Adrenal gland (tissue), 12 donors: ENCODE results near the gene MYO9B. TPM values are rescaled to one million over a fixed set of nuclear protein-coding genes. Genes with fewer than 3 reads are reported as not detected.
A peak's percentile ranks its signal among the peaks of the same experiment; 100 is the strongest.

ENCODE experiments used
- DNase-seq, 7 donors: peaks; one replicate each; pipeline ENCODE4 v3.0.0-alpha.2; 2019 to 2020
- H3K27ac ChIP-seq, 5 donors: fragments of 200-600 bp; sonication (generic) in 4 of 5; 1 replicate in 3 of 5; 2 replicates in 2 of 5; pipeline versions ENCODE4 v1.5.1 to v1.8.0; 2016 to 2020; ENCODE audit warnings: mild to moderate bottlenecking in 1 of 5
- H3K27me3 ChIP-seq: fragments of 200-600 bp; 2 replicates; pipeline ENCODE4 v1.8.0; 2021
- H3K36me3 ChIP-seq, 2 donors: fragments of 200-600 bp; replicated peaks in 1 of 2; 1 replicate in 1 of 2; 2 replicates in 1 of 2; pipeline versions ENCODE4 v1.5.1 to v1.8.0; 2018 to 2022
- H3K4me1 ChIP-seq, 2 donors: fragments of 200-600 bp; replicated peaks in 1 of 2; 1 replicate in 1 of 2; 2 replicates in 1 of 2; pipeline versions ENCODE4 v1.5.1 to v1.8.0; 2018 to 2021
- H3K4me3 ChIP-seq, 4 donors: fragments of 200-600 bp; sonication (generic) in 3 of 4; one replicate each; pipeline ENCODE4 v1.5.1; 2016 to 2018
- H3K9me3 ChIP-seq, 3 donors: fragments of 200-600 bp; sonication (generic) in 1 of 3; replicated peaks in 1 of 3; 1 replicate in 2 of 3; 2 replicates in 1 of 3; pipeline versions ENCODE4 v1.5.1 to v1.8.0; 2016 to 2021
- CTCF ChIP-seq, 6 experiments: fragments of 450-650 bp in 4 of 6; fragments of 200-600 bp in 2 of 6; sonication (generic) in 1 of 6; IDR thresholded peaks; 1 replicate in 5 of 6; 2 replicates in 1 of 6; pipeline versions ENCODE4 v1.5.1 to v1.8.0; 2016 to 2021; ENCODE audit warnings: antibody characterized with exemption in 6 of 6, mild to moderate bottlenecking in 2 of 6, moderate library complexity in 1 of 6
- POLR2A ChIP-seq, 2 donors: fragments of 450-650 bp; IDR thresholded peaks; one replicate each; pipeline ENCODE4 v1.6.1; 2017; ENCODE audit warnings: antibody characterized with exemption in 2 of 2, mild to moderate bottlenecking in 2 of 2, moderate library complexity in 1 of 2
- WGBS, 4 donors: extraction: QIAGEN DNeasy Blood & Tissue Kit in 2 of 4; methylation state at CpG; one replicate each; pipeline versions ENCODE4 v1.1.5 to v1.1.7; 2013 to 2017; 5-methylcytosine and 5-hydroxymethylcytosine counted together
- intact Hi-C, 2 donors: fragments of 100-400 bp; cut with DNase I; formaldehyde crosslinking; loops; one replicate each; pipeline versions ENCODE4 v1.14.1 to v1.15.0; 2022 to 2023
- polyA plus RNA-seq, 3 donors: library from polyadenylated mRNA; stranded (reverse); fragments of 200-250 nt in 2 of 3; fragments of 350-450 nt in 1 of 3; fragmentation: Illumina TruSeq in 1 of 3; extraction: RNeasy Lipid Tissue Mini Kit (QIAGEN cat#74804) in 1 of 3; gene quantifications; one replicate each; pipeline ENCODE4 v1.2.3, GENCODE V29; 2013 to 2014
- total RNA-seq, 9 donors: library from RNA; depleted of rRNA in 4 of 9; stranded (reverse); fragments of >200 nt in 4 of 9; fragments of 120-200 nt in 1 of 9; fragmentation: NEBNext Ultra II Directional in 1 of 9; extraction: Animal tissue kit (Norgen Biotek cat#: 25700) in 1 of 9; gene quantifications; one replicate each; pipeline versions ENCODE4 v1.1.0 to v1.2.4, GENCODE V29; 2013 to 2023
- donor health status: healthy with polysubstance abuse.
- donor health status: Bipolar disorder and iron deficiency.
- donor health status: DM: yes; HTN: yes; CAD: no.
- donor health status: DM: no; HTN: no; CAD: no.
- donor health status: DM: no; HTN: no; CAD: no.
- donor health status: DM: yes; HTN: yes; CAD: no.

The MYO9B gene
- total and polyA plus RNA-seq, 12 donors: 23.6 to 236 (median 86.3) TPM

GRCh38 chr19:17153996-17154395, 78.4 kb downstream of the MYO9B start:
- intact Hi-C loops: no loop called here

GRCh38 chr19:17155251-17155650, 79.7 kb downstream of the MYO9B start:
- Histone ChIP-seq H3K27ac (no peak overlapping the region), H3K9me3 (no peaks in the 10 kb centered on the region), H3K36me3 (peaks cover 0 to 71% of the 10 kb centered on the region in 2 donors), H3K4me1 (no peaks in the 10 kb centered on the region), H3K4me3 (no peak overlapping the region), H3K27me3 (no peaks in the 10 kb centered on the region)
- intact Hi-C loops: no loop called here
- 90 to 99% (median 95%) methylated on average over 6 to 7 of the region's 7 CpGs for WGBS, 4 donors
- TF ChIP-seq POLR2A (IDR thresholded peaks at IDR 0.05) (no peak), CTCF (IDR thresholded peaks at IDR 0.05) (no peak)
- DNase-seq: no peak

More at GRCh38 chr19:17153996-17154395, 78.4 kb downstream of the MYO9B start:
- Histone ChIP-seq H3K36me3 (peaks cover 0 to 60% of the 10 kb centered on the region in 2 donors), H3K9me3 (no peaks in the 10 kb centered on the region), H3K4me3 (no peak overlapping the region), H3K27me3 (no peaks in the 10 kb centered on the region), H3K4me1 (no peaks in the 10 kb centered on the region), H3K27ac (no peak overlapping the region)
- WGBS, 4 donors: 95 to 96% (median 96%) methylated on average over 9 to 10 of the region's 10 CpGs
- no peak for DNase-seq
- no peak for TF ChIP-seq CTCF (IDR thresholded peaks at IDR 0.05)
- TF ChIP-seq POLR2A (IDR thresholded peaks at IDR 0.05): no peak

GRCh38 chr19:17156296-17156946, 80.8 kb downstream of the MYO9B start:
- peaks cover 0 to 77% of the 10 kb centered on the region in 2 donors for H3K36me3 ChIP-seq
- no peak overlapping the region for H3K27ac ChIP-seq
- H3K4me3 ChIP-seq: no peak overlapping the region
- 91 to 98% (median 94%) methylated on average over 11 of the region's 11 CpGs for WGBS, 4 donors
- no peak for DNase-seq
- no peaks in the 10 kb centered on the region for H3K9me3 ChIP-seq
- TF ChIP-seq POLR2A (IDR thresholded peaks at IDR 0.05) (no peak), CTCF (IDR thresholded peaks at IDR 0.05) (no peak)
- no peaks in the 10 kb centered on the region for H3K27me3 ChIP-seq
- intact Hi-C loops: no loop called here
- no peaks in the 10 kb centered on the region for H3K4me1 ChIP-seq

GRCh38 chr19:17156947-17157302, 81.3 kb downstream of the MYO9B start:
- peak in 3 of 7 donors; percentile 28 to 59 (median 34) for DNase-seq

More at GRCh38 chr19:17156947-17157302, 81.3 kb downstream of the MYO9B start:
- H3K27me3 ChIP-seq: no peaks in the 10 kb centered on the region
- no peaks in the 10 kb centered on the region for H3K4me1 ChIP-seq
- no peak for TF ChIP-seq POLR2A (IDR thresholded peaks at IDR 0.05)
- no peak for TF ChIP-seq CTCF (IDR thresholded peaks at IDR 0.05)
- WGBS, 4 donors: 84 to 88% (median 86%) methylated on average over 9 to 12 of the region's 12 CpGs
- intact Hi-C loops: no loop called here
- H3K27ac ChIP-seq: no peak overlapping the region
- peaks cover 0 to 73% of the 10 kb centered on the region in 2 donors for H3K36me3 ChIP-seq
- no peaks in the 10 kb centered on the region for H3K9me3 ChIP-seq
- no peak overlapping the region for H3K4me3 ChIP-seq
